HG03469 (cell line): ENCODE results near the gene SUGP2.

Experiments
- ATAC-seq: cut with Tn5 transposase; IDR thresholded peaks from one replicate; pipeline ENCODE4 v1.9.1; 2021; ENCODE audit warnings: mild to moderate bottlenecking, moderate library complexity, moderate number of reproducible peaks; ENCODE audit not compliant: unreplicated experiment

Gene SUGP2

GRCh38 chr19:18993115-18993514, 40.2 kb downstream of the SUGP2 start:
- no peak for ATAC-seq

GRCh38 chr19:18992696-18993095, 40.6 kb downstream of the SUGP2 start:
- ATAC-seq, result no peak

GRCh38 chr19:18991468-18991867, 41.8 kb downstream of the SUGP2 start:
- no peak for ATAC-seq

DNA sequence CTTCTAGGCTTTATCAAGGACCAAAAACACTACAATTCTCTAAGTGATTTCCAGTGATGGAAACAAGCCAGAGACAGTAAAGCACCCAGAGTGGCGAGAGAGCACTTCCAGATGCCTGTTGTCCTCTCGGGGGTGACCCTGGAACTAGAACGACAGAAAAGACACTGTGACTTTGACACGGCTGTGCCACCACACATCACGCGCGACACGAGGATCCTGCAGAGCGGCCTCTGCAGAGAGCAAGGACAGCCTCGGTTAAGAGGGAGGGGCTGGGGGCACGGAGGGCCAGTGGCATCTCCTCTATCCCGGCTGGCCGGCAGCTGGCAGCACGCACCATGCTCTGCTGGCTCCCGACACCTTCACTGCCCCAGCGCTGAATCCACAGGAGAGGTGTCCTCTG, 42.3 kb downstream of the SUGP2 start:
- ATAC-seq, result no peak

DNA sequence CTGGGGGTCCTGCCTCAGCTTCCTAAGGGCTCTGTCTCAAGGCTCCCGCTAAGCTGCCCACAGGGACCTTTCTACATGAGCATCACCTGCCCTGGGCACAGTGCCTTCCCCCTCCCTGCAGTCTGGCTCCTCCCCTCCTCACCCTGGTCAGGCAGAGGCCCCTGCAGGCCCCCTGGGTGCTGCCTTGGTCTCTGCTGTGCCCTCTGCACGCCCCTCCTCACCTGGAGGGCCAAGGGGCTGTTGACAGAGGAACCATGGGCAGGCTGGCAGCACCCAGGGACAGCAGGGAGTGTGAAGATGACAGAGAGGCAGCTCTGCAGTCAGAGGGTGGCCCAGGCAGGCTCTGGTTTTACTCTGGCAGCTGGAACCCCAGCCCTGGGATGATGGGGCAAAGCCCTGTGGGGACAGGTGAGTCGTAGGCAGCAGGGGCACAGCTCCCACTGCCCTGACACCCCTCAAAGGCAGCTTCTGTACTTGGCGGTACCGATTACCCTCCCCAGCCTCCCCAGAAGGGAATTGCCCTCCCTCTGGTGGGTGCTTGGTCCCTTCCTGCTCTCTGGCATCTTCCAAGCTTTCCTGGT, 43.1 kb downstream of the SUGP2 start:
- ATAC-seq, result no peak

DNA sequence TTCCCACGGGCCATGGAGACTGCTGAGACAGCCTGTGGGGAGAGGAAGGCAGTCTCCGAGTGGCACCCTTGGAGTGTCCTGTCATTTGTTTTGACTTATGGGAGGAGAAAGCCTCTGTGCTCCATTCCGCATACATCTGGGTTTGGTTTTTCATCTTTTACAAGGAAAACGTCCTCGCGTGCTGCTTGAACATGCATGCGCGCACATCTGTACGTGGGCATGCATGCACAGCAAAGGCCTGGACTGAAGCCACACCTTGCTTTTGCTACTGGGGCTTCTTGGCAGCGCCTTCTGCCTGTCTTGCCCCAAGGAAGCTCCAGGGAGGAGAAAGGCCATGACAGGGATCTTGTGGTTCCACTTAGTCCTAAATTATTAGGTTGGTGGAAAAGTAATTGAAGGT, 44.0 kb downstream of the SUGP2 start:
- ATAC-seq, result no peak

- no peak for ATAC-seq
Observed at GRCh38 chr19:18987456-18987855, 45.9 kb downstream of the SUGP2 start.

GRCh38 chr19:18985257-18985656, 48.1 kb downstream of the SUGP2 start:
- ATAC-seq, result no peak

DNA sequence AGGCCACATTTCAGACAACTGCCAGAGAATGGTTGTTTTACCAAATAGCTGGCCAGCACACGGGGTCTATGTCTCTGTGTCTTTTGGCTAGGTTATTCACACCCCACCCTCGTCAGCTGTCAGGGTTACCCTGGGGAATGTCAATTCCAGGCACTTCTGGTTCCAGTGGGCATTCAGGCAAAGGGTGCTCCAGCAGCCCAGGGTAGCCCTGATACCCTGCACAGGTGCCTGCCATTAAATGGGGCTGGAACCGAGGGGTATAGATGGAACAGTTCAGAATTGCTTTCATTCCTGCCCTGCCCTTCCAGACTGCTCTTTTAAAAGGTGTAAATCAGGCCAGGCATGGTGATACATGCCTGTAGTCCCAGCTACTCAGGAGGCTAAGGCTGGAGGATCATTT, 49.1 kb downstream of the SUGP2 start:
- no peak for ATAC-seq

DNA sequence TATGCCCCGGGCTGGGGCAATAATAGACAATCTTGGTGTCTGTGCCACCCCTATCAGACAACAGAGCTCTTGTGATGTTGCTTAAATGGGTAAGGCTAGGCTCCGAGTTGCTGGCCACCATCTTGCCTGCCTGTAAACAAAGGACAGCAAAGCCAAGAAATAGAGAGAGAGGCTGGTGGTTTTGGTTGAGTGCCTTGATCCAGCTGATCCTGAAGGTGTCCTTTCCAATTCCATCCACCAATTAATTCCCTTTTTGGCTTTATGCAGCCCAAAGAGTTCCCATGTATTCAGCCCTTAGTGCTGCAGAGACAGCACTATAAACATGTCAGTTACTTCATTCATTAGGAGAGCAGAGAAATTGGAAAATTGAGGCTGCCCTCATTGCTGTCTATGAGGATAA, 50.6 kb downstream of the SUGP2 start:
- no peak for ATAC-seq

DNA sequence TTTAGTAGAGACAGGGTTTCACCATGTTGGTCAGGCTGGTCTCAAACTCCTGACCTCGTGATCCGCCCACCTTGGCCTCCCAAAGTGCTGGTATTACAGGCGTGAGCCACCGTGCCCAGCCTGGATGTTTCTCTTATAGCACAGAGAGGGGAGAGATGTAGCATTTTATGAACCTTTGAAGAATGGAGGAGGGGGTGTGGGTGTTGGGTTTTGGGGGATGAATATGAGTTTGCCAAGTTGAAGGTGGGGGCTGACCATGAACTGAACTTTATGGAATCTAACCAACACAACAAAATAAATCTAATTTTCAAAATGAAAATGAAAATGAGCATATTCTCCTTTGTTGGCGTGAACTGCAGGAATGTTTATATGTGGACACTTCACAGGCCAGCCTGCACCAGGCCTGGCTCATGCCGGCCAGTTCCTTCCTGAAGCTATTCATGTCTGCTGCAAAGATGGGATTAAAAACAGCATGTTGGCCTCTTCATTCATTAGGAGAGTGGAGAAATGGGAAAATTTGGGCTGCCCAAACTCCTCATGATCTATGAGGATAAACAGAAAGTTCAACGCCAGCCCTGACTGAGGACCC, 52.8 kb downstream of the SUGP2 start:
- no peak for ATAC-seq

- ATAC-seq, result no peak
Observed at GRCh38 chr19:18978616-18979015, 54.7 kb downstream of the SUGP2 start.

- no peak for ATAC-seq
Observed at GRCh38 chr19:18975869-18976268, 57.4 kb downstream of the SUGP2 start.

GRCh38 chr19:18975011-18975410, 58.3 kb downstream of the SUGP2 start:
- no peak for ATAC-seq

DNA sequence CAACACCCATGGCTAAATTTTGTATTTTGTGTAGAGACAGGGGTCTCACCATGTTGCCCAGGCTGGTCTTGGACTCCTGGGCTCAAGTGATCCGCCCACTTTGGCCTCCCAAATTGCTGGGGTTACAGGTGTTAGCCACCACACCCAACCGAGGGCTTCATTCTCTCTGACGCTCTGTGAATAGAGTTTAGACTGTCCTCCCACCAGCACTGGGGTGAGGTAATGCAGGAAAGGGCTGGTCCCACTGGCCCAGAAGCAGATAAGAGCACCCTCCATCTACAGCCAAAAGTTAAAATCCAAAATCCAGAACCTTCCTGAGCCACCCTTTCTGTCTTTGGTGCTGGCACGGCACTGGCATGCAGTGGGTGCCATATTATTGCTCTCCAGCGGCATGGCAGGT, 60.5 kb downstream of the SUGP2 start:
- no peak for ATAC-seq

DNA sequence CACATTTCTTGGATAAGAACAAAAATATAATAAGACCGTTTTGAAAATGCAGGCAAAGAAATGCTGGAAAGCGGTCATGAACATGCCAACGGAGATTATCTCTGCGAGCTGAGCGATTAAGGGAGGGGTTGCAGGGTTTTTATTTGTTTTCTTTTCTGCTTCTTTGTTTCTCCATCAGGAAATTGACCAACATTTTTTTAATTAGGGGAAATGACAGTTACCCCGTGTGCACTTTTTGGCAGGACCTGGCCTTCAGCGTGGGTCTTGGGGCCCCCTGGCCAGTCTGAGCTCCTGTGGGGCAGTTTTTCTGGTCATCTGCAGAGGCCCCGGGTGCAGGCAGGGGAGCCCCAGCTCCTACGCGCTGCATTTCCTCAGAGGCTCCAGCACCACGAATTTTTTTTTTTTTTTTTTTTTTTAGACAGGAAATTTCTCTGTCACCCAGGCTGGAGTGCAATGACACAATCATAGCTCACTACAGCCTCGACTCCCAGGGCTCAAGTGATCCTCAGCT, 61.0 kb downstream of the SUGP2 start:
- ATAC-seq, result no peak

DNA sequence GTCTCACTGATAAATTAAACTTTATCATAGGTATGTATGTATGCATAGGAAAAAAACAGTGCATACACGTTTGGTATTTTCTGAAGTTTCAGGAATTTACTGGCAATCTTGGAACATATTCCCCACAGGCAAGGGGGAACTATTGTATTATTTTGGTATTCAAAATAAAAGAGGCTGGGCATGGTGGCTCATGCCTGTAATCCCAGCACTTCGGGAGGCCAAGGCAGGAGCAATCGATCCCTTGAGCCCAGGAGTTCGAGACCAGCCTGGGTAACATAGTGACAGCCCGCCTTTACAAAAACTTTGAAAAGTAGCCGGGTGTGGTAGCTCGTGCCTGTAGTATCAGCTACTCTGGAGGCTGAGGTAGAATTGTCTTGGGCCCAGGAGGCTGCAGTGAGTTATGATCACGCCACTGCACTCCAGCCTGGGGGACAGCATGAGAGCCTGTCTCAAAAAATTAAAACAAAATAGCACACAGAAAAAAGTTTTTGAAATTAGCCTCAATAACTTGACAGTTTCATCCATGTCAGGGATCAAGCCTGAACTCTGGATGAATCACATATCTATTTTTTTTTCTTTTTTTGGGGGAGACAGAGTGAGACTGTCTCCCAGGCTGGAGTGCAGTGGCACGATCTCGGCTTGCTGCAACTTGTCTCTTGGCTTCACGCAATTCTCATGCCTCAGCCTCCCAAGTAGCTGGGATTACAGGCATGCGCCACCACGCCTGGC, 63.2 kb downstream of the SUGP2 start:
- ATAC-seq, result no peak

- no peak for ATAC-seq
Observed at GRCh38 chr19:18967358-18968146, 65.8 kb downstream of the SUGP2 start.

- no peak for ATAC-seq
Observed at GRCh38 chr19:18966307-18966706, 67.0 kb downstream of the SUGP2 start.

GRCh38 chr19:18964121-18964520, 69.2 kb downstream of the SUGP2 start:
- ATAC-seq, result no peak
